Measurements from ENCODE around the gene ERVH48-1.
A peak's percentile ranks its signal among the peaks of the same experiment; 100 is the strongest.
"Not testable (repeated sequence)": the region's sequence is repeated elsewhere in the genome, so short reads cannot be mapped to it uniquely, and the experiment has no call there.

The ERVH48-1 gene

DNA sequence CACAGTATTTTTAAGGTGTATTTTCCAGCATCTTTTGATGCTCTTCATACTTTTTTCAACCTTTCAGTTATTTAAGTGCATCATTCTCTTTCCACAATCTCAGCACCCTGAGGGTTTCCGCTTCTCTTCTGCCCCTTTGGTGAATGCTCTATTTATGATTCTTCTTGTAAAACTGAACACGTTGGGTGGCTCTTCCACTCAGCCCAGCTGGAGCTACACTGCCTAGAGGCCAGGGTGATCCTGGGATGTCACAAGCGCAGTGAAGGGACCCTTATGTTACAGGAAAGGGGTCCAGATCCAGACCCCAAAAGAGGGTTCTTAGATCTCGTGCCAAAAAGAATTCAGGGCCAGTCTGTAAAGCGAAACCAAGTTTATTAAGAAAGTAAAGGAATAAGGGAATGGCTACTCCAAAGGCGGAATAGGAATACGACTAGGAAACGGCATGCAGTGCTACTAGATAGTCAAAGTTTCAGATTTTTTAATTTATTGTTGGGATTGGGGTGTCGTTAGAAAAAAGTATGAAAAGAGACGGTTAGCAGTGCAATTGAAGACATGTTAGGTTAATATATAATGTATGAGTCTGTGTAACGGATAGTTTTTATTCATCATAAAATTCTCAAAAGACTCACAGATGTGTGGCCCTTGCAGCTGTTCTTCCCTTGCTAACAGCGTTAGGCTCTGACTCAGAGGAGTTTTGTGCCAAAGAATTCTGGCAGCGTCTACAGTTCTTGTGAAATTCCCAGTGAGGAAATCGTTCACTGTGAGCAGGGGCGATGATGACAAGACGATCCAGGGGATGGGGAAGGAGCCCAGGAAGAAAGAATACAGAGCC is 14.4 kb upstream of the ERVH48-1 start:
- DNase-seq, result no peak
- ATAC-seq, result no peak

DNA sequence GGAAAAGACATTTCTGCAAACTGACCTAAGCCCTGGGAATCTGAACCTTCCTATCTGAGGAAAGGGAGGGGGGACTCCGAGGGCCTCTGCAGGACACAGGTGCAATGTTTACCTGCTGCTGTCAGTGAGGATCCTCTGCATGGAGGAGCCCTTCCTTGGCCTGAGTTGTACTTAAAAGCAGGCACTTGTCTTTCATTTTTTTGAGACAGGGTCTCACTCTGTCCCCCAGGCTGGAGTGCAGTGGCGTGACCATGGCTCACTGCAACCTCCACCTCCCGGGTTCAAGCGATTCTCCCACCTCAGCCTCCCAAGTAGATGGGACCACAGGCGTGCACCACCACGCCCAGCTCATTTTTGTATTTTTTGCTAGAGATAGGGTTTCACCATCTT is 13.2 kb upstream of the ERVH48-1 start:
- not testable (repeated sequence) for DNase-seq, ATAC-seq

DNA sequence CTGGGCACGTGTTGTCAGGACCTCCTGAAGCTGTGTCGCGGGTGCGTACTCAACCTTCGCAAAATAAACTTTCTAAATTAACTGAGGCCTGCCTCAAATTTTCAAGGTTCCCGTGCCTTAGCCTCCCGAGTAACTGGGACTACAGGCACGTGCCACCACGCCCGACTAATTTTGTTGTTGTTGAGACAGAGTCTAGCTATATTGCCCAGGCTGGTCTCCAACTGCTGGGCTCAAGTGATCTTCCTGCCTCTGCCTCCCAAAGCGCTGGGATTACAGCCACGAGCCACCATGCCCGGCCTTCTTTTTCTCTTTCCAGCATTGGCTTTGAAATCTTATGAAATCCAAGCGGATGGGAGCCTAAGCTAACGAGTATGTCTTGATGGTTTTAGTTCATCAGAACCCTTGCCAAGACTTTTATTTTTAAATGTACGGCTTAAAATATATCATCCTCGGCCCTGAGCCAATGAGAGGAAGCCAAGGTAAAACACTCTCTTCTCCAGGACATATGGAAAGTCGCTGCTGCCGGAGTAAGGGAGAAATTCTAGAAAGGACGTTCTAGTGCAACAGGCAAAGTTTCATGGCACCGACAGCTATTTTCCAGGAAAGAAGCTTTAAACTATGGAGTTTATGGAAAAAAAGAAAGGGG is 12.7 kb upstream of the ERVH48-1 start:
- ATAC-seq, result no peak
- no peak for DNase-seq

DNA sequence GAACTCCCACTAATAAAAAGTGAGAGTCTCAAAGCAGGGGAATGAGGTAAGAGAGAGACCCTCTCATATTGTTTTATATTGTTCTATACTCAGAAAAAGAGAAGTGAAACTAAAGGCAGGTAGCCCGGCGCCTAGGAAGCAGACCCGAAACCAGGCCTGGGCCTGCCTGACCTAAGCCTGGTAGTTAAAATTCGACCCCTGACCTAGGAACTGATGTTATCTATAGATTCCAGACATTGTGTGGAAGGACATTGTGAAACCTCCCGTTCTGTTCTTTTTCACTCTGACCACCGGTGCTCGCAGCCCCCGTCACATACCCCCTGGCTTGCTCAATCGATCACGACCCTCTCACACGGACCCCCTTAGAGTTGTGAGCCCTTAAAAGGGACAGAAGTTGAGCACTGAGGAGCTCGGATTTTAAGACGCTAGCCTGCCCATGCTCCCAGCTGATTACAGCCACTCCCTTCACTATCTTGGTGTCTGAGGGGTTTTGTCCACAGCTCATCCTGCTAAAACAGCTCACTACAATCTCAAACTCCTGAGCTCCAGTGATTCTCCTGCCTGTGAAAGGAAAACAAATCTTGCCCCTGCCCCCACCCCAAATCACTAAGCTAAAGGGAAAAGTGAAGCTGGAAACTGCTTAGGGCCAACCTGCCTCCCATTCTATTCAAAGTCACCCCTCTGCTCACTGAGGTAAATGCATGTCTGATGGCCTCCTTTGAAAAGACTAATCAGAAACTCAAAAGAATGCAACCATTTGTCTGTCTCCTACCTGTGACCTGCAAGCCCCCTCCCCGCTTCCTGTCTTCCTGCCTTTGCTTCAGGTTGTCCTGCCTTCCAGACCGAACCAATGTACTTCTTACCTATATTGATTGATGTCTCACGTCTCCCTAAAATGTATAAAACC is 11.9 kb upstream of the ERVH48-1 start:
- DNase-seq, ATAC-seq: not testable (repeated sequence)

DNA sequence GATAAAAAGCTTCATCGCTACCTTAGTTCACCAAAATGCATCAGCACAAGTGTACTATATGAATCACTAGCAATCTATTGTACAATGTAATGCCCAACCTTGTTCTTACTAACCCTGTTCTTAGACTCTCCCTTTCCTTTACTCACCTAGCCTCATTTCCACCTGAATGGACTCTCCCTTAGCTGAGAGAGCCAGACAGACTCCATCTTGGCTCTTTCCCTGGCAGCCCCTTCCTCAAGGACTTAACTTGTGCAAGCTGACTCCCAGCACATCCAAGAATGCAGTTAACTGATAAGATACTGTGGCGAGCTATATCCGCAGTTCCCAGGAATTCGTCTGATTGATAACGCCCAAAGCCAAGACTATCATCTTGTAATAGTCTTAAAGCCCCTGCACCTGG is 10.9 kb upstream of the ERVH48-1 start:
- not testable (repeated sequence) for DNase-seq, ATAC-seq

DNA sequence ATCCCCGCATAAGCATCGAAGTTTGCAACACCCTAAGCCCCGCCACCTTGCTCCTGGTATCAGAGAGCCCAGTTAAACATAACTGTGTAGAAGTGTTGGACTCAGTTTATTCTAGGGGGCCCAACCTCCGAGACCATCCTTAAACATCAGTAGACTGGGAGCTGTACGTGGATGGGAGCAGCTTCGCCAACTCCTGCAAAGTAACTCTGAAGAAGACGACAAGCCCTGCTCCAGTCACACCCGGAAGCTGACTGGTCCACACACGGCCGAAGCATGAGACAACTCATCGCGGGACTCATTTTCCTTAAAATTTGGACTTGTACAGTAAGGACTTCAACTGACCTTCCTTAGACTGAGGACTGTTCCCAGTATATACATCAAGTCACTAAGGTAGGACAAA is 8.5 kb upstream of the ERVH48-1 start:
- not testable (repeated sequence) for ATAC-seq, DNase-seq

DNA sequence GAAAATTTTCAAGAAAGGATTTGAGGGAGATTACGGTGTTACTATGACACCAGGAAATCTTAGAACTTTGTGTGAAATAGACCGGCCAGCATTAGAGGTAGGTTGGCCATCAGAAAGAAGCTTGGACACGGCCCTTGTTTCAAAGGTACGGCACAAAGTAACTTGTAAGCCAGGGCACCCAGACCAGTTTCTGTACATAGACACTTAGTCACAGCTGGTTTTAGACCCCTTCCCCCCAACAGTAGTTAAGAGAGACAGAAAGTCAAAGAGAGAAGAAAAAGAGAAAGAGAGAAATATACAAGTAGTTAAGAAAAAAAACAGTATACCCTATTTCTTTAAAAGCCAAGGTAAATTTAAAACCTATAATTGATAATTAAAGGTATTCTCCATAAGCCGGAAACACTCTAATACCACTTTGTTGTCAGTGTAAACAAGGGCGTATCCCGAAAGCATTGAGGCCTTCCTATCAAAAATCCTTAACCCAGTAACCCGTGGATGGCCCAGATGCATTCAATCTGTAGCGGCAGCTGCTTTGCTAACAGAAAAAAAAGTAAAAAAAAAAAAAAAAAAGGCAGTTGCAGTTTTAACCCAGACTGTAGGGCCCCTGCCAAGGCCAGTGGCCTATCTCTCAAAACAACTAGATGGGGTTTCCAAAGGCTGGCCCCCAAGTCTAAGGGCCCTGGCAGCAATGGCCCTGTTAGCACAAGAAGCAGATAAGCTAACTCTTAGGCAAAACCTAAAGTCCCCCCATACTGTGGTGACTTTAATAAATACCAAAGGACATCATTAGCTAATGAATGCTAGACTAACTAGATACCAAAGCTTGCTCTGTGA is 7.9 kb upstream of the ERVH48-1 start:
- DNase-seq, ATAC-seq: not testable (repeated sequence)

DNA sequence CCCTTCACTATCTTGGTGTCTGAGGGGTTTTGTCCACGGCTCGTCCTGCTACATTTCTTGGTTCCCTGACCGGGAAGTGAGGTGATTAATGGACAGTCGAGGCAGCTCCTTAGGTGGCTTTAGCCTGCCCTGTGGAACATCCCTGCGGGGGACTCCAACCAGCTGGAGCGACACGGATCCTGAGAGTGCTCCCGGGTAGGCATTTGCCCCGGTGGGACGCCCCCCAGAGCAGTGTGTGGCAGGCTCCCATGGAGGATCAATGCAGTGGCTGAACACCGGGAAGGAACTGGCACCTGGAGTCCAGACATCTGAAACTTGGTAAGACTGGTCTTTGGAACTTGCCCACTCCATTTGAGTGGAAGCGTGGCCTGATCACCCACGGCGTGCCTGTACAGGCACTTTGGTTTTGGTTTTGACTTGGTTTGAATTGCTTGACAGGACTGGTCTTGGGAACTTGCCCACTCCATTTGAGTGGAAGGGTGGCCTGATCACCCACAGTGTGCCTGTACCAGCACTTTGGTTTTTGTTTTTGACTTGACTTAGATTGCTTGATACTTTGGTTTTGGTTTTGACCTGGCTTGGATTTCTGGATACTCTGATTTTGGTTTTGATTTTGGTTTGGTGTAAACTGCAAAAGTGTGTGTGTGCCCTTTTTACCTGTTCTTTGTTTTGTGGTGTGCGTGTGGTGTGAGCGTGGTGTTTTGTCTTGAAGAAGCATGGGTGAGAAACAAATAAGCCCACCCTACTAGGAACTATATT is 7.1 kb upstream of the ERVH48-1 start:
- DNase-seq, ATAC-seq: not testable (repeated sequence)

DNA sequence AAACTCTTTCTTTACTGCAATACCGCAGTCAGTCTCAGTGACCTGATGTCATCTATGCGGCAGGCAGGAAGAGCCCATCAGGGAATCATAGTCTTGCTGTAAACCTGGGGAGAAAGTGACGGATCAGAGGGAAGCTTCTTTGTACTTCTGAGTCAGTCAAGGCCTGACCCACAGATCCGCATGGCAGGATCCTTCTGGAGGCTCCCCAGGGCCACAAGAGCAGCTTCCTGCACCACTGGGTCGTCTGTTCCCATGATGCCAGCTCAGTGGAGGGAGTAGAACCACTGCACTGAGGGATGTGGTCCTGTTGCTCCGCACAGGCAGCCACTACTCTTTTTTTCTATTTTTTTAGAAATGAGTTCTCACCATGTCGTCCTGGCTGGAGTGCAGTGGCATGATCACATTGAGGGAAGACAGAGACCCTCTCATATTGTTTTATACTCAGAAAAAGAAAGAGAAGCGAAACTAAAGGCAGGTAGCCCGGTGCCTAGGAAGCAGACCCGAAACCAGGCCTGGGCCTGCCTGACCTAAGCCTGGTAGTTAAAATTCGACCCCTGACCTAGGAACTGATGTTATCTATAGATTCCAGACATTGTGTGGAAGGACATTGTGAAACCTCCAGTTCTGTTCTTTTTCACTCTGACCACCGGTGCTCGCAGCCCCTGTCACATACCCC is 6.3 kb upstream of the ERVH48-1 start:
- ATAC-seq (no peak), DNase-seq (no peak)

DNA sequence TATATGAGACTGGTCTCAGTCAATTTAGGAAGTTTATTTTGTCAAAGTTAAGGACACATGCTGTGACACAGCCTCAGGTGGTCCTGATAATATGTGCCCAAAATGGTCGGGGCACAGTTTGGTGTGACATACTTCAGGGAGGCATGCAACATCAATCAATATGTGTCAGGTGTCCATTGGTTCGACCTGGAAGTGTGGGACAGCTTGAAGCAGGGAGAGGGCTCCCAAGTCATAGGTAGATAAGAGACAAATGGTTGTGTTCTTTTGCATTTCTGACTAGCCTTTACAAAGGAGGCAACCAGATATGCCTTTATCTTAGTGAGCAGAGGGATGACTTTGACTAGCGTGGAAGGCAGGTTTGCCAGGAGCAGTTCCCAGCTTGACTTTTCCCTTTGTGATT is 4.5 kb upstream of the ERVH48-1 start:
- DNase-seq (no peak), ATAC-seq (no peak)

DNA sequence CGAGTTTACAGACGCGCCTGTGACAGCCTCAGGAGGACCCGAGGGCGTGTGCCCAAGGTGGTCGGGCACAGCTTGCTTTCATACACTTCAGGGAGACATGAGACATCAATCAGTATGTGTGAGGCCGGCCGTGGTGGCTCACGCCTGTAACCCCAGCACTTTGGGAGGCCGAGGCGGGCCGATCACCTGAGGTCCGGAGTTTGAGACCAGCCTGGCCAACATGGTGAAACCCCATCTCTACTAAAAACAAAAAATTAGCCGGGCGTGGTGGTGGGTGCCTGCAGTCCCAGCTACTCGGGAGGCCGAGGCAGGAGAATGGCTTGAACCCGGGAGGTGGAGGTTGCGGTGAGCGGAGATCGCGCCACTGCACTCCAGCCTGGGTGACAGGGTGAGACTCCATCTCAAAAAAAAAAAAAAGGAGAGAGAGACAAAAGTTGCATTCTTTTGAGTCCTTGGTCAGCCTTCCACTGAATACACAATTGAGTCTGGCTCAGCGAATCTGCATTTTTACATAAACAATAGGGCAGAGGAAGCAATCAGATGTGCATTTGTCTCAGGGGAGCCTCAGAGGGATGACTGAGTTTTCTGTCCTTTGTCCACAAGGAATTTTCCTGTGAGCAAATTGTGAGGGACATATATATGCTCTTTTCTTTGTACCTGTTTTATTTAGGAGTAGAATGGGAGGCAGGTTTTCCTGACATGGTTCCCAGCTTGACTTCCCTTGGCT is 2.2 kb upstream of the ERVH48-1 start:
- ATAC-seq, DNase-seq: not testable (repeated sequence)

DNA sequence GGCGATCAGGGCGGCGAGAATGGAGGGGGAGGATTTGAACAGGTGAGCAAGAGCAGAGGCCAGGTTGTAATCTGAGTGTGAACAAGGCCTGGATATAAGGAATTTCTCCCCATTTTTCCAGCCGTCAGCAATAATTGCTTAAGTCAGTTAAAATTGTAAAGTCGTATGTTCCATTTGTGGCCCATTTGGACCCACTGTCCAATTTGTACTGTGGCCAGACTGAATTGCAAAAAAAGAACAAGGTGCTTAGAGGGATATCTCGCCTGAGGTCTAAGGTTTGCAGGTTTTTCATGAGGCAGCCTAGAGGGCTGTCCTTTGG is 1.0 kb downstream of the ERVH48-1 start:
- ATAC-seq (no peak), DNase-seq (no peak)

DNA sequence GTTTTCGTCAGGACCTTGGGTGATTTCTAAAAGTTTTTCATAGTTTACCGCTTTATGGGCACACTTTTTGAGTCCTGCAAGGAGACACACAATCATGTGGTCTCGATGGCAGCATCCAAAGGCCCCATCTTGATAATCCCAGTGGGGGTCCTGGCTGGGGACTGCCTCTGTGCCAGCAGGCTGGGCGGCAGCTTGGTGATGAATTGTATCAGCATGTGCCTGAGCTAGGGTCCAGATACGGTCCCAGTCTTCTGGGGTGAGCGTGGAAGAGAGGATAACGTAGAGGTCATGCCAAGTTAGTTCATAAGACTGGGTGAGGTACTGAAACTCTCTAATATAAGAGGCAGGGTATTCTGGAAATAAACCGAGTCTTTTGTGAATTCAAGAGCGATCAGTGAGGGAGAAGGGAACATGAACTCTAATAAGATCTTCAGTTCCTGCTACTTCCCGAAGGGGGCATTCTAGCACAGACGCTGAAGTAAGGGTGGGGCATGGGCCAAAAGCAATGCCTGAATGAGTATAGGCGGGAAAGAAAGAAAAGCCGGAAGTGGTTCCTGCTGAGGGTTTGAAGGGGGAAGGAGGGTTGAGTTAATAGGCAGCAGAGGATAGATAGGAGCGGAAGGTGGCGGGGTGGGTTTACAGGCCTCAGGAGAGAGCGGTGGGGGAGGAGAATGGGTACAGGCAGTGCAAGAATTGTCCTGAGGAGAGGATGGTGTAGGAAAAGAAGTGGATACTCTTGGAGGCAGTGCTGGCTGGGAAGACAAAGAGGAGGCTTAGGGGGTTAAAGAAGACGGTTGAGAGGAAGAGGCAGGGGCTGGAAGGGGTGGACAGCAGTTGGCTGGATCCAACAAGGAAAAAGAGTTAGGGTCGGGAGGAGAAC is 1.6 kb downstream of the ERVH48-1 start:
- ATAC-seq (peak; percentile 99), DNase-seq (peak; percentile 79)

DNA sequence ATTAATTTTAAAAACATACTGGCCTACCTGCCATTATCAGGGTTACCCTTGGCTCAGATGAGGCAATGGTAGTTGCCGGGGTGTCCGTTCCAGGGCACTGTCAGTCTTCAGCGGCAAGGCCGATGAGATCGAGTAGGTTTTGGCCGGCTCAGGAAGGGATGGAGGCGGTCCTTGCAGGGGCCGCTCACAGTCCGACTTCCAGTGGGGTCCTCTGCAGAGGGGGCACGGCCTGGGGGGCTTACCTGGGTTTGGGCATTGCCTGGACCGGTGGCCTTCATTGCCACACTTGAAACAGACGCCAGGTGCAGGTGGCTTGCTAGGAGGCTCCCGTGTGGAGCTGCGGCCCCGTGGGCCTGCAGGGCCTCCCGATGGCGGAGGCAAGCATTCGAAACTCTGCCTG is 2.5 kb downstream of the ERVH48-1 start:
- ATAC-seq (no peak), DNase-seq (no peak)

DNA sequence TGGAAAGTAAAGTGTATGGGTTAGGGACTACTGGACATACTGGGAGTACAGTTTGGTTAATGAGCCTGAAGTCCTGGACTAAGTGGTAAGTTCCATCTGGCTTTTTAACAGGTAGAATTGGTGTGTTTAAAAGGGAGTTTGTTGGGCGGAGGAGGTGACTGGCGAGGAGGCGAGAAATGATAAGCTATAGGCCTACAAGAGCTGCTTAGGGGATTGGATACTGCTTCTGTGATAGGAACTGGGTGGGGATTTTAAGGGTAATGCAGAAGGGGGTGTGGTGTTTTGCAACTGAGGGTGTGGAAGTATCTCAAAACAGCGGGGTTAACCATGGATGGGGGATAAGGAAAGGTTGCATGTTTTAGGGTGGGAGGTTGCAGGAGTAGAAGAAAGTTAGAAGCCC is 3.5 kb downstream of the ERVH48-1 start:
- ATAC-seq (no peak), DNase-seq (no peak)

DNA sequence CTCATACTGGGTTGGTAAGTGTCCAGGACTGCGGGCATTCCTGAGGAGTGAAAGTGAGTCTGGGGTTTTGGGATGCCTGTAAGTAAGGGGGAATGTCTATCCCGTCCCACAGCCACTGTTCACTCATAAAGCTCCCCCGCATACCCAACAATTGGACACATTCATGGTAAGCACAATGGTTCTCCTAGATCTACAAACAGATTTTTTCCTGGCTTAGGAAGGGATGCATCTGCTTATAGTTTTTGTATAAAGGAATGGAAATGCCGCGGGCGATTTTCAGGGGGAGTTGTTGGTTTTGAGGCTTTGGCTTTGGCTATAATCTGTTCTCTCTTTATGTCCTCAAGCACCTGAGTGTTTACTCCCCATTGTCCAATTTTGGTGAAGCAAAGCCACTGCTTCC is 7.1 kb downstream of the ERVH48-1 start:
- ATAC-seq (no peak), DNase-seq (no peak)

DNA sequence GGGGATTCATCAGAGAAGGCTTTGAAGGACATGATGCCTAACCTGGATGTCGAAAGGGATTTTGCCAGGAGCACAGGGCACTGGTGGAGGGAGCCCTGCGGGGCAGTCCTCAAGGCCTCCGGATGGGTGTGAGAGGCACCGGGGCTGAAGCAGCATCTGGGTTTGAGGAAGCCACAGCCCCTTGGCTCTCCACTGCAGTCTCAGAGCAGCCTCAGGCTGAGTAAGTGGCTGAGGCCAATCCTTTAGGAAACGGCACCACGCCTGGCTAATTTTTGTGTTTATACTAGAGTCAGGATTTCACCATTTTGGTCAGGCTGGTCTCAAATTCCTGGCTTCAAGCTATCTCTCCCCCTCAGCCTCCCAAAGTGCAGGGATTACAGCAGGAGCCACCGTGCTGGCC is 12.0 kb downstream of the ERVH48-1 start:
- ATAC-seq, result no peak
- DNase-seq, result no peak

DNA sequence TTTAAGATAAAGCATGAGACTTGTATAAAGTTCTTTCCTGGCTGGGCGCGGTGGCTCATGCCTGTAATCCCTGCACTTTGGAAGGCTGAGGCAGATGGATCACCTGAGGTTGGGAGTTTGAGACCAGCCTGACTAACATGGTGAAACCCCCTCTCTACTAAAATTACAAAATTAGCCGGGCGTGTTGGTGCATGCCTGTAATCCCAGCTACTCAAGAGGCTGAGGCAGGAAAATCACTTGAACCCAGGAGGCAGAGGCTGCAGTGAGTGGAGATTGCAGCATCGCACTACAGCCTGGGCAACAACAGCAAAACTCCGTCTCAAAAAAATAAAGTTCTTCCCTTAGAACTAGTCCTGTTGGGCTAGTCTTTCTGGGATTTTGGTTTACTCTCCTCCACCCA is 13.5 kb downstream of the ERVH48-1 start:
- ATAC-seq, DNase-seq: not testable (repeated sequence)

DNA sequence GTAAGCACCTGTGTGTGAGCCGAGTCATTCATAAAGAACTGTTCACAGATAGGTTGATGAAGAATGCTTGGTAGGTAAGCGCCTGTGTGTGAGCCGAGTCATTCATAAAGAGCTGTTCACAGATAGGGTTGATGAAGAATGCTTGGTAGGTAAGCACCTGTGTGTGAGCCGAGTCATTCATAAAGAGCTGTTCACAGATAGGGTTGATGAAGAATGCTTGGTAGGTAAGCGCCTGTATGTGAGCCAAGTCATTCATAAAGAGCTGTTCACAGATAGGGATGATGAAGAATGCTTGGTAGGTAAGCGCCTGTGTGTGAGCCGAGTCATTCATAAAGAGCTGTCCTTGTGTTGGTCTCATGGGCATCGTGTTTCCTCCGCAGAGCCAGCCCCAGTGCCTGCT is 16.9 kb downstream of the ERVH48-1 start:
- not testable (repeated sequence) for ATAC-seq

More for the DNA sequence above, 16.9 kb downstream of the ERVH48-1 start:
- DNase-seq, result not testable (repeated sequence)

Data from stimulated activated naive CD8-positive, alpha-beta T cell treated with anti-CD3 and anti-CD28 coated beads, Interleukin-15, Interleukin-2, amounts not matched to agents 100 U/mL and 50 U/mL, for 24 hours (primary cell).